Measurements from ENCODE around the gene SH2D5.

DNA sequence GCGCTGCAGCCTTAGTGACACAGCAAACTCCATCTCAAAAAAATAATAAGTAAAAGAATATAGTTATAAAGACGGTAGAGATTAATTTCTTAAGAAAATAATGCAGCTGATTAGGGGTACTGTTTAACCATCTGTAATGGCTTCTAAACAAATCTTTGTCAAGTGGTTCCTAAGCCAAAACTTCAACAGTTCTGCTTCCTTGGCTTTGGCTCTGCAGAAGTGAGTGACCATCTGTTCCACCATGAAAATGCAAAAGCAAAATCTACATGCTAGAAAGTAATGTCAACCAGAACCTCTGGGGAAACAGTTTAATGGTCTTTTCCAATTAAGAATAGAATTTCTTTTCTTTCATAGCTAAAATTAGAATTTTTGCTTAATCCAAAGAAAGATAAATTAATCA is 8.3 kb upstream of the SH2D5 start:
- TF ChIP-seq, protein P1, sequence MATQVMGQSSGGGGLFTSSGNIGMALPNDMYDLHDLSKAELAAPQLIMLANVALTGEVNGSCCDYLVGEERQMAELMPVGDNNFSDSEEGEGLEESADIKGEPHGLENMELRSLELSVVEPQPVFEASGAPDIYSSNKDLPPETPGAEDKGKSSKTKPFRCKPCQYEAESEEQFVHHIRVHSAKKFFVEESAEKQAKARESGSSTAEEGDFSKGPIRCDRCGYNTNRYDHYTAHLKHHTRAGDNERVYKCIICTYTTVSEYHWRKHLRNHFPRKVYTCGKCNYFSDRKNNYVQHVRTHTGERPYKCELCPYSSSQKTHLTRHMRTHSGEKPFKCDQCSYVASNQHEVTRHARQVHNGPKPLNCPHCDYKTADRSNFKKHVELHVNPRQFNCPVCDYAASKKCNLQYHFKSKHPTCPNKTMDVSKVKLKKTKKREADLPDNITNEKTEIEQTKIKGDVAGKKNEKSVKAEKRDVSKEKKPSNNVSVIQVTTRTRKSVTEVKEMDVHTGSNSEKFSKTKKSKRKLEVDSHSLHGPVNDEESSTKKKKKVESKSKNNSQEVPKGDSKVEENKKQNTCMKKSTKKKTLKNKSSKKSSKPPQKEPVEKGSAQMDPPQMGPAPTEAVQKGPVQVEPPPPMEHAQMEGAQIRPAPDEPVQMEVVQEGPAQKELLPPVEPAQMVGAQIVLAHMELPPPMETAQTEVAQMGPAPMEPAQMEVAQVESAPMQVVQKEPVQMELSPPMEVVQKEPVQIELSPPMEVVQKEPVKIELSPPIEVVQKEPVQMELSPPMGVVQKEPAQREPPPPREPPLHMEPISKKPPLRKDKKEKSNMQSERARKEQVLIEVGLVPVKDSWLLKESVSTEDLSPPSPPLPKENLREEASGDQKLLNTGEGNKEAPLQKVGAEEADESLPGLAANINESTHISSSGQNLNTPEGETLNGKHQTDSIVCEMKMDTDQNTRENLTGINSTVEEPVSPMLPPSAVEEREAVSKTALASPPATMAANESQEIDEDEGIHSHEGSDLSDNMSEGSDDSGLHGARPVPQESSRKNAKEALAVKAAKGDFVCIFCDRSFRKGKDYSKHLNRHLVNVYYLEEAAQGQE (IDR thresholded peaks at IDR 0.05; ENCODE audit: borderline replicate concordance): no peak
- TF ChIP-seq, protein P2, sequence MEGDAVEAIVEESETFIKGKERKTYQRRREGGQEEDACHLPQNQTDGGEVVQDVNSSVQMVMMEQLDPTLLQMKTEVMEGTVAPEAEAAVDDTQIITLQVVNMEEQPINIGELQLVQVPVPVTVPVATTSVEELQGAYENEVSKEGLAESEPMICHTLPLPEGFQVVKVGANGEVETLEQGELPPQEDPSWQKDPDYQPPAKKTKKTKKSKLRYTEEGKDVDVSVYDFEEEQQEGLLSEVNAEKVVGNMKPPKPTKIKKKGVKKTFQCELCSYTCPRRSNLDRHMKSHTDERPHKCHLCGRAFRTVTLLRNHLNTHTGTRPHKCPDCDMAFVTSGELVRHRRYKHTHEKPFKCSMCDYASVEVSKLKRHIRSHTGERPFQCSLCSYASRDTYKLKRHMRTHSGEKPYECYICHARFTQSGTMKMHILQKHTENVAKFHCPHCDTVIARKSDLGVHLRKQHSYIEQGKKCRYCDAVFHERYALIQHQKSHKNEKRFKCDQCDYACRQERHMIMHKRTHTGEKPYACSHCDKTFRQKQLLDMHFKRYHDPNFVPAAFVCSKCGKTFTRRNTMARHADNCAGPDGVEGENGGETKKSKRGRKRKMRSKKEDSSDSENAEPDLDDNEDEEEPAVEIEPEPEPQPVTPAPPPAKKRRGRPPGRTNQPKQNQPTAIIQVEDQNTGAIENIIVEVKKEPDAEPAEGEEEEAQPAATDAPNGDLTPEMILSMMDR (IDR thresholded peaks at IDR 0.05; ENCODE audit: poor library complexity, severe bottlenecking): no peak
- no peak for TF ChIP-seq EP300 (conservative IDR thresholded peaks at IDR 0.05; ENCODE audit: poor library complexity, severe bottlenecking)
